ENCODE data around the gene NDUFA9. TPM values are rescaled to one million over a fixed set of nuclear protein-coding genes. Genes with fewer than 3 reads are reported as not detected.

NDUFA9 gene
- total RNA-seq = 10 to 100 TPM; 21.8 to 38.8 TPM

- Histone ChIP-seq H3K27ac (peak within 1 kb of the TSS; percentile 84 to 89), H3K4me3 (peak within 1 kb of the TSS; percentile 73 to 78), H3K36me3 (no peaks in the 10 kb centered on the region), H3K27me3 (replicated peaks; ENCODE audit: insufficient read depth) (no peaks in the 10 kb centered on the region), H3K9me3 (no peaks in the 10 kb centered on the region), H3K4me1 (replicated peaks) (no peaks in the 10 kb centered on the region)
- WGBS = under 1% methylated on average over 39 of the region's 39 CpGs
- peak; percentile 81 for DNase-seq (ENCODE audit: low spot score)
- intact Hi-C loops (cut with DNase I) = loop anchor here (5.0 to 10.0 kb wide), 2 partner anchors 36 to 114 kb away; partner anchors contain the start of gene RAD51AP1
- TF ChIP-seq POLR2A (IDR thresholded peaks at IDR 0.05) (peak; percentile 30), POLR2AphosphoS5 (IDR thresholded peaks at IDR 0.05) (peak; percentile 97), CTCF (IDR thresholded peaks at IDR 0.05) (peak in 1 of 4 experiments; percentile 14)
Observed at GRCh38 chr12:4648501-4649357, at the start of gene NDUFA9, which contains the start of gene AKAP3. Gene NDUFA9, plus strand, starts transcription at chr12:4649114. Its CDS starts 13 bp downstream, at chr12:4649127. Gene AKAP3, minus strand, starts transcription at chr12:4649051. Its CDS starts 10,855 bp downstream, at chr12:4638196.

GRCh38 chr12:4603421-4603820, 45.5 kb upstream of the NDUFA9 start:
- intact Hi-C loops (cut with DNase I) = loop anchor here (5.0 to 10.0 kb wide), 2 partner anchors 66 to 151 kb away; partner anchors contain the start of gene RAD51AP1
- no peak for TF ChIP-seq POLR2AphosphoS5 (IDR thresholded peaks at IDR 0.05)
- TF ChIP-seq CTCF (IDR thresholded peaks at IDR 0.05) = no peak
- TF ChIP-seq POLR2A (IDR thresholded peaks at IDR 0.05) = no peak
- Histone ChIP-seq H3K36me3 (no peaks in the 10 kb centered on the region), H3K9me3 (no peaks in the 10 kb centered on the region), H3K27me3 (replicated peaks; ENCODE audit: insufficient read depth) (no peaks in the 10 kb centered on the region), H3K4me3 (no peak overlapping the region), H3K4me1 (replicated peaks) (no peaks in the 10 kb centered on the region), H3K27ac (no peak overlapping the region)
- no peak for DNase-seq (ENCODE audit: low spot score)
- WGBS = 61% methylated on average over 7 of the region's 7 CpGs

- no peak for DNase-seq (ENCODE audit: low spot score)
- 7% methylated on average over 1 of the region's 1 CpG for whole genome bisulfite sequencing
- no peaks in the 10 kb centered on the region for H3K4me1 ChIP-seq (replicated peaks)
- H3K4me3 ChIP-seq = no peak overlapping the region
- TF ChIP-seq POLR2A (IDR thresholded peaks at IDR 0.05) = no peak
- no peak for TF ChIP-seq POLR2AphosphoS5 (IDR thresholded peaks at IDR 0.05)
- TF ChIP-seq CTCF (IDR thresholded peaks at IDR 0.05) = no peak
- intact Hi-C loops (cut with DNase I) = loop anchor here (5.0 to 10.0 kb wide), 2 partner anchors 67 to 151 kb away; partner anchors contain the start of gene RAD51AP1
- no peak overlapping the region for H3K27ac ChIP-seq
- H3K9me3 ChIP-seq = no peaks in the 10 kb centered on the region
- H3K27me3 ChIP-seq (replicated peaks; ENCODE audit: insufficient read depth) = no peaks in the 10 kb centered on the region
- no peaks in the 10 kb centered on the region for H3K36me3 ChIP-seq
Observed at GRCh38 chr12:4603946-4604345, 45.0 kb upstream of the NDUFA9 start.

GRCh38 chr12:4604684-4605193, 44.2 kb upstream of the NDUFA9 start:
- intact Hi-C loops (cut with DNase I) = loop anchor here (5.0 to 10.0 kb wide), 2 partner anchors 67 to 150 kb away; partner anchors contain the start of gene RAD51AP1
- Histone ChIP-seq H3K4me3 (peak overlapping the region; percentile 60 to 70), H3K36me3 (no peaks in the 10 kb centered on the region), H3K27ac (peak overlapping the region; percentile 45 to 62), H3K9me3 (no peaks in the 10 kb centered on the region), H3K27me3 (replicated peaks; ENCODE audit: insufficient read depth) (no peaks in the 10 kb centered on the region), H3K4me1 (replicated peaks) (no peaks in the 10 kb centered on the region)
- WGBS = 0% methylated on average over 25 of the region's 25 CpGs
- TF ChIP-seq POLR2AphosphoS5 (IDR thresholded peaks at IDR 0.05) (peak; percentile 91), POLR2A (IDR thresholded peaks at IDR 0.05) (no peak), CTCF (IDR thresholded peaks at IDR 0.05) (peak; percentile 84 to 95 (median 93))
- DNase-seq (ENCODE audit: low spot score) = peak; percentile 84

All from prostate gland (tissue), 2 donors.